ENCODE measurements around the gene GTF2B. TPM values are rescaled to one million over a fixed set of nuclear protein-coding genes. Genes with fewer than 3 reads are reported as not detected.
"Not testable (repeated sequence)": the region's sequence is repeated elsewhere in the genome, so short reads cannot be mapped to it uniquely, and the experiment has no call there.

Gene GTF2B, protein sequence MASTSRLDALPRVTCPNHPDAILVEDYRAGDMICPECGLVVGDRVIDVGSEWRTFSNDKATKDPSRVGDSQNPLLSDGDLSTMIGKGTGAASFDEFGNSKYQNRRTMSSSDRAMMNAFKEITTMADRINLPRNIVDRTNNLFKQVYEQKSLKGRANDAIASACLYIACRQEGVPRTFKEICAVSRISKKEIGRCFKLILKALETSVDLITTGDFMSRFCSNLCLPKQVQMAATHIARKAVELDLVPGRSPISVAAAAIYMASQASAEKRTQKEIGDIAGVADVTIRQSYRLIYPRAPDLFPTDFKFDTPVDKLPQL
- polyA plus RNA-seq (ENCODE audit: insufficient read length in 12 of 12): 10 to 100 TPM in 11 of 12 donors, not detected in 1; 30.3 to 40.2 (median 33.4) TPM
- long read RNA-seq, donor 1, transcript GTF2B-201 (7 exons, 1,351 nt): major isoform, 29 of 42 reads
- long read RNA-seq, donor 1, partial matches to known transcripts: 13 of 42 reads
- long read RNA-seq, donor 1, other reads (novel, unspliced or antisense): 0 of 42 reads
- long read RNA-seq, donor 2, transcript GTF2B-201 (7 exons, 1,351 nt): major isoform, 26 of 99 reads
- long read RNA-seq, donor 2, partial matches to known transcripts: 73 of 99 reads
- long read RNA-seq, donor 2, other reads (novel, unspliced or antisense): 0 of 99 reads
- long read RNA-seq, donor 3, transcript GTF2B-201 (7 exons, 1,351 nt): major isoform, 12 of 41 reads
- long read RNA-seq, donor 3, partial matches to known transcripts: 29 of 41 reads
- long read RNA-seq, donor 3, other reads (novel, unspliced or antisense): 0 of 41 reads
- long read RNA-seq, donor 4, transcript GTF2B-201 (7 exons, 1,351 nt): major isoform, 12 of 12 reads
- long read RNA-seq, donor 4, partial matches to known transcripts: 0 of 12 reads
- long read RNA-seq, donor 4, other reads (novel, unspliced or antisense): 0 of 12 reads
- long read RNA-seq, donor 5, transcript GTF2B-201 (7 exons, 1,351 nt): major isoform, 16 of 17 reads
- long read RNA-seq, donor 5, partial matches to known transcripts: 0 of 17 reads
- long read RNA-seq, donor 5, other reads (novel, unspliced or antisense): 0 of 17 reads
- long read RNA-seq, donor 6, transcript GTF2B-201 (7 exons, 1,351 nt): major isoform, 7 of 31 reads
- long read RNA-seq, donor 6, partial matches to known transcripts: 24 of 31 reads
- long read RNA-seq, donor 6, other reads (novel, unspliced or antisense): 0 of 31 reads
- long read RNA-seq, donor 7, transcript GTF2B-201 (7 exons, 1,351 nt): major isoform, 13 of 13 reads
- long read RNA-seq, donor 7, partial matches to known transcripts: 0 of 13 reads
- long read RNA-seq, donor 7, other reads (novel, unspliced or antisense): 0 of 13 reads
- long read RNA-seq, donor 8, transcript GTF2B-201 (7 exons, 1,351 nt): major isoform, 17 of 17 reads
- long read RNA-seq, donor 8, partial matches to known transcripts: 0 of 17 reads
- long read RNA-seq, donor 8, other reads (novel, unspliced or antisense): 0 of 17 reads
- long read RNA-seq, donor 9, transcript GTF2B-201 (7 exons, 1,351 nt): major isoform, 14 of 14 reads
- long read RNA-seq, donor 9, partial matches to known transcripts: 0 of 14 reads
- long read RNA-seq, donor 9, other reads (novel, unspliced or antisense): 0 of 14 reads
- long read RNA-seq, donor 10, transcript GTF2B-201 (7 exons, 1,351 nt): major isoform, 9 of 9 reads
- long read RNA-seq, donor 10, partial matches to known transcripts: 0 of 9 reads
- long read RNA-seq, donor 10, other reads (novel, unspliced or antisense): 0 of 9 reads
- long read RNA-seq, donor 11, transcript GTF2B-201 (7 exons, 1,351 nt): major isoform, 14 of 49 reads
- long read RNA-seq, donor 11, partial matches to known transcripts: 35 of 49 reads
- long read RNA-seq, donor 11, other reads (novel, unspliced or antisense): 0 of 49 reads

DNA sequence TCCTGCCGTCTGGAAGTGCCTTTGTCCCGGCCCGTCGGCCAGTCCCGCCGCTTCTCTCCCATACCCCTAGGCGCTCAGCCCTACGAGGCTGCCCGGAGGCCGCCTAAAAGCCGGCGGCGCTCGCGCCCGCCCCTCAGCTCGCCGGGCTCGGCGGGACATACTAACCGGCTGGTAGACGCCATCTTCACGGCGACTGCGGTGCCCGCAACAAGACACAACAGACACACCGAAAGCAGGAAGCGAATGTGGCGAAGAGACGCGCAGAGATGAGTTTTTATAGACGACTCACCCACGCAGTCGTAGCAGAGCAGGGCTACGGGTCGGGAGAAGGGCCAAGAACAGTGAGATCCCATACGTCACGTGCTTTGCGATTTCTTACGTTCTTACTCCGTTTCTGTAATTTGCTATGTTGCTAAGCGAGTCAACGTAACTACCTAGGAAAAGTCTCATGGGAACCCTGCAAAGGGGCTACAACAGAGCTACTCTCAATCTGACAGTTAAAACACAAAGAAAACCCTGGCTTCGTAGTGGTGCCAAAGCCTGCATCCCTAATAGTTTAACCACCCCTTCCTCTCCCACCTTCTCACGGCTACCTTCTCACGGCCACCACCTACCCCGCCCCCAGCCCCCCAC, at the start of gene GTF2B:
GTF2B (minus strand) TSS at position 250 of the 633 bp plus-strand sequence; CDS start at position 182, 68 bp downstream.
- peak; percentile 96 for DNase-seq

DNA sequence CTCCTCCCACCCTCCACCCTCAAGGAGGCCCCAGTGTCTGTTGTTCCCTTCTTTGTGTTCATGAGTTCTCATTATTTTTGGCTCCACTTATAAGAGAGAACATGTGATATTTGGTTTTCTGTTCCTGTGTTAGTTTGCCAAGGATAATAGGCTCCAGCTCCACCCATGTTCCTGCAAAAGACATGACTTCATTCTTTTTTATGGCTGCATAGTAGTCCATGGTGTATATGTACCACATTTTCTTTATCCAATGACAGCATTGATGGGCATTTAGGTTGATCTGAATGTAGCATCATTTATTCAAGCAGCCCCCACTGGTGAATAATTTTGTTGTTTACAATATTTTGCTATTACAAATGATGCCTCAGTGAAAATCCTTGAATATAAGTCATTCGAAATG, 47.2 kb upstream of the GTF2B start:
- not testable (repeated sequence) for DNase-seq

DNA sequence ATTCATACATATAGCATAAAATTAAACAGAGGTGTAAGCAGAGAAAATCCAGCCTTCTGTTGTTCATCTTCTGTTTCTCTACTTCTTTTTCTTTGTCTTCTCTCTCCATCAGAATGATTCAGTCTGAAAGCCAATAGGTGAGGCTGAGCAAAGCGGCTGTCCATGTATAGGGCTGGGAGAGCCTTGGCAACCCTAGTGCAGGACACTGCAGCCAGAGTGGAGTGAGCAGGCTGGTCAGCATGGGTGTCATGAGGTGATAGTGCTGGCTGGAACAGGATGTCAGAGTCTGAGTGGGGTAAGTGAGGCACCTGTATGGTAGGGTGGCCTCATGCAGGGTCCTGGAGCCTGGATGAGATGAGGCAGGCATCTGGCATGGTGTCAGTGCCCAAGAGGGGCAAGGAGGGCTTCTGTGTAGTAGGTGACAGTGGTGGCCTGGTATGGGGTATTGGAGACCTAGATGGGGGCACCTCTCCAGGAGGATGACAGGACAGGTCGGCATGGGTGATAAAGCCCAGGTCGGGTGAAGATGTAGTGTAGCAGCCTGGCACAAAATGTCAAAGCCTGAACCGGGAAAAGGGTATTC, 45.5 kb upstream of the GTF2B start:
- no peak for DNase-seq

DNA sequence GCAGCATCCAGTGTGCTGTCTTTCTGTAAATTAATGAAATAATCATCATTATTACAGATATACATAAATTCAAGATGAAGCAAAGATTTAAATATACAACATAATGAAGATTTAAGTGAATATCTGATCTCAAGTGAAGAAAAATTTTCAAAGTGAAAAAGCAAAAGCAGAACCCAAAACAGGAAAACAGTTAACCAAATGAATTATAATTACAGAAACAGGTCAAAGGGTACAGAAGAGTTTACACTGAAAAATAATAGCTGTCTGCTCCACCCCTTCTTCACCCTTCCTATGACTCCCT, 44.8 kb upstream of the GTF2B start:
- no peak for DNase-seq

DNA sequence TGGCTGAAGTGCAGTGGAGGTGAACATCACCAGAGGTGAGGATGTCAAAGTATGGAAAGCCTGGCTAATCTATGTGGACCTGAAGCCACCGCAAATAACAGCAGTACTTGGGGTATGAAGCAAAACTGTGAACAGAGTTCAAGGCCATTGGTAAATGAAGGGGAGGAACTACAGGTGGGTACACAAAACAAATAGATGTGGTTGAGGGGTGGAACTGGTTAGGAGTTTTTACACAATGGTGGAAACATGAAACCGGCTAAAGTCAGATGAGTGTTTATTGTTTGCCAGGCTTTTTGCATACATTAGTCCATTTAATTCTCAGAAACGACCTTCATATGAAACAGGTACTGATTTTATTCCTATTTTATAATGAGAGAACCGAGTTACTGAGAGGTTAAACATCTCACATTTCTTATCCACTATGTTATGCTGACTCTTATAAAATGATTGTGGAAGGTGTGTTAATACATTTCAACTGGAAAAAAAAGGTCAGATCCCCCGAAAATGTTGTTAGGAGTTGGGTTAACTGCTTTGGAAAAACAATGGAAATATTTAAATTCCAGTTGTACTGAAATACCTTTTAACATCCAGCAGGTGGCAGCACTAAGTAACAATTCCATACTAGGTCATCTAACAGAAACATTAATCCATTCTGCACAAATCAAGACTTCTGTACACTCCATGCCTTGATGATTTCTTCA, 44.3 kb upstream of the GTF2B start:
- peak; percentile 26 for DNase-seq

DNA sequence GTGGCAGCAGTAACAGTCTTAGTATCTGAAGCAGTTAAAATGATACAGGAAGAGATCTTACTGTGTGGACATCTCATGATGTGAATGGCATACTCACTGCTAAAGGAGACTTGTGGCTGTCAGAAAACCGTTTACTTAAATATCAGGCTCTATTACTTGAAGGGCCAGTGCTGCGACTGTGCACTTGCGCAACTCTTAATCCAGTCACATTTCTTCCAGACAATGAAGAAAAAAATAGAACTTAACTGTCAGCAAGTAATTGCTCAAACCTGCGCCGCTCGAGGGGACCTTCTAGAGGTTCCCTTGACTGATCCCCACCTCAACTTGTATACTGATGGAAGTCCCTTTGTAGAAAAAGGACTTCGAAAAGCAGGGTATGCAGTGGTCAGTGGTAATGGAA, 38.8 kb upstream of the GTF2B start:
- DNase-seq: not testable (repeated sequence)

DNA sequence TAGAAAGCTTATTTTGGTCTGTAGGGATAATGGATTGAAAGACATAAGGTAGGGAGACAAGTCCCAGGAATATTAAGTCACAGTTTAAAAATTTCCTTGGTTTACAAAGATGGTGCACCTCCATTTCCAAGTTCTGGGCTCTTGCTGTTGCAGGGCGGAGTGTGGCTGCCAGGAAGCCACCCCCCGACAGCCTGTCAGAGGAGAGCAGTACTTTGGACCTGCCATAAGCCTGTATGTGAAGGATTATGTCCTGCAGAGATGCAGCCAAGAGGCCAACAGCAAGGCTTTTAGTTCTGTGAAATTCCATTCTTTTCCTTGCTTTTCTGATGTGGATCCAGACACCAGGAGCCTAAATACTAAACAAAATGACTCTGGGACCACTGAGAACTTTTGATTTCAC, 31.9 kb upstream of the GTF2B start:
- no peak for DNase-seq

DNA sequence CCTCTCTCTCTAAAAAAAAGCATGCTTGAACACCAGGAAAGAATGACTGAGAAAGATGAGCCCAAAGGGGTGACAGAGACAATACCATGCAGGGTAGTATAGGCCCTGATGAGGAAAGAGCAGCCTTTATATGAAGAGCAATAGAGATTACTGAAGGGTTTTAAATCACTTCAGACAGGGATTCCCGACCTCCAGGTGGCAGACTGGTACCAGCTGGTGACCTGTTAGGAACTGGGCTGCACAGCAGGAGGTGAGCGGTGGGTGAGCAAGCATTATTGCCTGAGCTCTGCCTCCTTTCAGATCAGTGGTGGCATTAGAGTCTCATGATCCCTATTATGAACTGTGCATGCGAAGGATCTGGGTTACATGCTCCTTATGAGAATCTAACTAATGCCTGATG, 30.8 kb upstream of the GTF2B start:
- no peak for DNase-seq

DNA sequence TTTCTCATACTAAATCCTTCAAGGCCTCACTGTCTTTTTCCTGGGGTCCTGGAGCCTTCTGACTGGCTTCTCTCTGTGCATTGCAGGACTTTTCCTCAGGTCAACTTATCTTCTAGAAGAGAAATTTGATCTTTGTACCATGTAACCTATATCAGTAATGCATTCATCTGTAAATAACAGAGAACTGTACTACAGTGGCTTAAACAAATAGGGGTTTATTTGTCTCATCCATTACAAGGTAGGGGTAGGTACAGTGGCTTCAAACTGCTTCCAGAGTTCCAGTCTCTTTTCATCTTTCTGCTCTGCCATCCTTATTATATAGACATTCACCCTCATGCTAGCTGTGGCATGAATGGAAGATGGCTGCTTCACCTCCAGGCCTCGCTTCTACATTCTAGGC, 29.5 kb upstream of the GTF2B start:
- DNase-seq: no peak

DNA sequence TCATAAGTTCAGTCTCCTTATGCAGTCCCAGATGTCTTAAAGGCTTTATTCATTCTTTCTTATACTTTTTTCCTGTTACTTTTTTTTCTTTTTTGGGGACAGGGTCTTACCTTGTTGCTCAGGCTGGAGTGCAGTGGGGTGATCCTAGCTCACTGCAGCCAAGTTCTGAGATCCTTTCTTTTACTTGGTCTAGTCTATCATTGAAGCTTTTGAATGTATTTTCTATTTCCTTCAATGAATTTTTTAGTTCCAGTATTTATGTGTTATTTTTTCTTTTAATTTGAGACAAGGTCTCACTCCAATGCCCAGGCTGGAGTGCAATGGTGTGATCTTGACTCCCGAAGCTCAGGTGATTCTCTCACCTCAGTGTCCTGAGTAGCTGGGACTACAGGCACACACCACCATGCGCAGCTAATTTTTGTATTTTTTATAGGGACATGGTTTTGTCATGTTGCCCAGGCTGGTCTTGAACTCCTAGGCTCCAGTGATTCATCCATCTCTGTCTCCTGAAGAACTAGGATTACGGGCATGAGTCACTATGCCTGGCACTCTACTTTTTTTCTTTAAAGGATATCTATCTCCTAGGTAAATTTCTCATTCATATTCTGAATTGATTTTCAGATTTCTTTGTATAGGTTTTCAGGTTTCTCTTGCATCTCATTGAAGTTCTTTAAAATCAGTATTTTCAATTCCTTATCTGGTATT, 26.1 kb upstream of the GTF2B start:
- DNase-seq: no peak

DNA sequence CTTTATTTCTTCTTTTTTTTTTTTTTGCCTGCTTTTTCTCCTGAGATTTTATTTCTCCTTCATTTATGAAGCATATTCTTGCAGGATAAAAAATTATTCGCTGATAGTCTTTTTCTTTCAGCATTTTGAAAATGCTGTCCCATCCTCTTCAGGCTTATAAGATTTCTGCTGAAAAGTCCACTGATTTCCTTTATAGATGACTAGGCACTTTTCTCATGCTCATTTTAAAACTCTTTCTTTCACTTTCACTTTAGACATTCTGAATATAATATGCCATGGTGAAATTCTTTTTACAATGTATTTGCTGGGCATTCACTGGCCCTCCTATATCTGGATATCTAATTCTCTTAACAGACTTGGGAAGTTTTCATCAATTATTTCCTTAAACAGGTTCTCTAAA, 25.5 kb upstream of the GTF2B start:
- DNase-seq: no peak

DNA sequence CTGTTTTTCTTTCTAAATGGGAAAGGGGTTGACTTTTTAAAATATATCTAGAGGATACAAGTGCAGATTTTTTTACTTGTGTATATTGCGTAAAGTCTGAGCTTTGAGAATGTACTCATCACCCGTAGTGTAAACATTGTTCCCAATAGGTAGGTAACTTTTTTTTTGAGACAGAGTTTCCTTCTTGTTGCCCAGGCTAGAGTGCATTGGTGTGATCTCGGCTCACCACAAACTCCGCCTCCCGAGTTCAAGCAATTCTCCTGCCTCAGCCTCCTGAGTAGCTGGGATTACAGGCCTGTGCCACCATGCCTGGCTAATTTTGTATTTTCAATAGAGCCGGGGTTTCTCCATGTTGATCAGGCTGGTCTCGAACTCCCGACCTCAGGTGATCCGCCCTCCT, 20.4 kb upstream of the GTF2B start:
- DNase-seq: not testable (repeated sequence)

DNA sequence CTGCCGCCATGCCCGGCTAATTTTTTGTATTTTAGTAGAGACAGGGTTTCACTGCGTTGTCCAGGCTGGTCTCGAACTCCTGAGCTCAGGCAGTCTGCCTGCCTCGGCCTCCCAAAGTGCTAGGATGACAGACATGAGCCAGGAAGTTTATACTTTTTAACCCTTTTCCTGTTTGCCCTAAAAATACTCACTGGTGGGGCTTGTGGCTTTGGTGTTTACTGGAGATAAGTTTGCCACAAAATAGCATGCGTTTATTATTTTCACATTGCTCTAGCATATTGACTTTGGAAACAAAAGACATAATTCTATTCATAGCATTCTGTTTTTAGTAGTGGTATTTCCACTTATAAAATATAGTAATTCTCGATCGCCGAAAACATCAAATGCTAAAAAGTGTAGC, 19.8 kb upstream of the GTF2B start:
- DNase-seq: no peak

DNA sequence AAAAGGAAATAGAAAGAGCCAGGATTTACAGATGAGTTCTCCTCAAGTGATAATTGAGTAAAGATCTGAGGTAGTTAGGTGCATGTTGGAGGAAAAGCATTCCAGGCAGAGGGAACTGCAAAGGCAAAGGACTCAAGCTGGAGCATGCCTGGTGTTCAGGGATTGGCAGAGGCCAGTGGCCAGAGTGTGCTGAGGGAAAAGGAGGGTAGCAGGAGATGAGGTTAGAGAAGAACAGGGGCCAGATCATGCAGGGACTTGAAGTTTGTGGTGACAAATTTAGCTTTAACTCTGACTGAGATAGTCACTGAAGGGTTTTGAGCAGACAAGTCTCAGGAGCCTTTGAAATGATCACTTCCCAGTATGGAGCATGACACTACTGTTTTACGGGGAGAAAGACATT, 19.0 kb upstream of the GTF2B start:
- DNase-seq: no peak

DNA sequence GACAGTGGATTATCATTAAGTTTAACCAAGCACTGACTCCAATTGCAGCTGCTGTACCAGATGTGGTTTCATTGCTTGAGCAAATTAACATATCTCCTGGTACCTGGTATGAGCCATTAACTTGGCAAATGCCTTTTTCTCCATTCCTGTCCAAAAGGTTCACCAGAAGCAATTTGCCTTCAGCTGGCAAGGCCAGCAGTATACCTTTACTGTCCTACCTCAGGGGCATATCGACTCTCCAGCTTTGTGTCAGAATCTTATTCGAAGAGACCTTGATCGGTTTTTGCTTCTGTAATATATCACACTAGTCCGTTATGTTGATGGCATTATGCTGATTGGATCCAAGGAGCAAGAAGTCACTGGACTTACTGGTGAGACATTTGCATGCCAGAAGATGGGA, 9.5 kb upstream of the GTF2B start:
- DNase-seq: no peak

DNA sequence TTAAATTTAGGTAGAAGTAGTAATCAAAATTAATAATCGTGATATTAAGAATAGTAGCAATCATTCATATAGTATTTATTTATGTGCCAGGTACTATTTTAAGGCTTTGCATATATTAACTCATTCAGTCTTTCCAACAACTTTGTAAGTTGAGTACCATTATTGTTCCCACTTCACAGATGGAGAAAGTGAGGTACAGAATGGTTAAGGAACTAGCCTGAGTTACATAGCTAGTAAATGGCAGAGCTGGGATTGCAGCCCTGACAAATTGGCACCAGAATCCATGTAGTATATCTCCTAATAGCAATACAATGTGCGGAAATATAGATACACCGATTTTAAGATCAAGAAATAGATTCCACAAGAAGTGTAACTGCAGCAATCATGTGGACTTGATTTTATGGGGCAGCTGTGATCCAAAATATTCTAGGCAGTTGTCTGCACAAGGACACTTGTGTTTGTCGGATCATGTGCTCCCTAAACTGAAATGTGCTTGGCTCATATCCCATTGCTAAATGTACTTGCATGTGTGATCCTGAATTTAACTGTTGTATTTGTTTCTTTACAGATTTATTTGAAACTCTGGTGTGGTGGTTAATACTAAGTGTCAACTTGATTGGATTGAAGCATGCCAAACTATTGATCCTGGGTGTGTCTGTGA, 5.8 kb upstream of the GTF2B start:
- no peak for DNase-seq

DNA sequence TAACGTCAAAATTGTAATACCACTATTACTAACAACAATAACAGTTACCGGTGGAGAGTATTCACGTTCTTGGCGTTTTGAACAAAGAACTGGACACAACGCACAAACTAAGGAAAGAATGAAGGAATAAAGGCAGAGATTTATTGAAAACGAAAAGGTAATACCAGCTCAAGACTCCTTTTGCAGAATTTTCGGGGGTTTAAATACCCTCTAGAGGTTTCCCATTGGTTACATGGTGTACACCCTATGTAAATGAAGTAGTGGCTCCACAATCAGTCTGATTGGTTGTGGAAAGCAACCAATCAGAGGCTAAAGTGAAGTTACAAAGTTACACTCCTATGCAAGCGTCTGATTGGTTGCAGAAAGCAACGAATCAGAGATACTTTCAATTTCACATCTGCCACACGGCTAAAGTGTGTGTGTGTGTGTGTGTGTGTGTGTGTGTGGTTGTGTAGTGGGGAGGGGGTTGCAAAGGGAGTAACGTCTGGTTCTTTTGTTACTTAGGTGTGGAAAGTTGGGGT, 1.1 kb upstream of the GTF2B start:
- peak; percentile 25 for DNase-seq

DNA sequence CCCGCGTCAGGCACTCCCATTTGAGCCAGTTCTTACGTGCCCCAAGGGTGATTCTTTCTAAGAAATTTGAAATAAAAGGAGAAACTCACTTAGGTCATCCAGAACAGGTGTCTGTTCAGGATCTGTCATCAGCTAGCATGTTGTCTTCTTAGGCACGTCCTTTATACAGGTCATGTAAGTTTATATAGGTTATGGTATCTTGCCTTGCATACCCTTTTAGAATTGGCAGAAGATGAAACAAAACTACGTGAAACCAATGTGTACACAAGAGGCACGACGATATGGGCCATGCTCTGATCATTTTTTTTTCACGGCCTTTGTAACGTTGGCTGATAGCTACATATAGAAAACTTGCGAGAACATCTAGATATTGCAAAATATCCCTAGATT, 579 bp upstream of the GTF2B start:
- no peak for DNase-seq

Measured in muscle of arm (tissue), 14 donors.